GM11168 (cell line): ENCODE results near the gene MME.
"Not testable (repeated sequence)": the region's sequence is repeated elsewhere in the genome, so short reads cannot be mapped to it uniquely, and the experiment has no call there.

Experiments
- in situ Hi-C: fragments of 300-500 bp; cut with MboI; formaldehyde crosslinking; loops from one replicate; pipeline ENCODE4 v1.12.0; 2022; ENCODE audit warnings: low sequenced_read_pairs; ENCODE audit not compliant: unreplicated experiment

Gene MME

DNA sequence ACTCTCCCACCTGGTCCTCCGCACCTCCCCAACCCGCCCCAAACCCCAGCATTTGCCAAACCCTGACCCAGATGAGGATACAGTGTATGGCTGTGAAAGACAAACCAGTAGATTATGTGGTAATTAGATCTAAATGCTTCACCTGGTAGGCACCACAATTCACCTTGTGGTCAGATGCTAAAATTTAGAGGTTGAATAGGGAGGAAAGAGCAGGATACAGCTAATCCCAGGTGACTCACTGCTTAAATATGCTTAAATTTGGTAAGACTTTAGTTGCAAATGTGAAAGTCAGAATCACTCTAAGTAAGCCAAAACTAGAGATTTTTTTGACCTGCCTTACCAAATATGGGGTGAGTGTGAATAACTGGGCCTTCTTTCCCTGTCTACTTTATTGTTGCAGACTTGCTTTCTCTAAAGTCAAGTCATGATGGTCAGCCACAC, 105.5 kb downstream of the MME start:
- in situ Hi-C loops, result no loop called here

DNA sequence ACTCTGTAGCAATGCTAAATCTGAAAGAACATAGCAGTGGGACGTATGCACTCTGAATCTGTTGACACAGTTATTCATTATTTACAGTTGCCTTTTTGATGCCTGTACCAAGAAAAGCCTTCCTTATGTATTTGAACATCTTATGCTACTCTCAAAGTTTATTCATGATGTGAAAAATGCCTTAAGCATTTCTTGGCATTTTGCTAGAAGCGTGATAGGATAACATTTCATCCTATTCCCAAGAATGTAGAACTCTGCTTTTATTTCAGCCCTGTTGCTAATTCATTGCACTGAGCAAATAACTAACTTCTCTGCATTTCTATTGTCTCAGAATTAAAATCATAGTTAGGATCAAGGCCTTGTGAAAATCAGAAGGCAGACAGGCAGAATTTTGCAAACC, 107.9 kb downstream of the MME start:
- in situ Hi-C loops, result no loop called here

DNA sequence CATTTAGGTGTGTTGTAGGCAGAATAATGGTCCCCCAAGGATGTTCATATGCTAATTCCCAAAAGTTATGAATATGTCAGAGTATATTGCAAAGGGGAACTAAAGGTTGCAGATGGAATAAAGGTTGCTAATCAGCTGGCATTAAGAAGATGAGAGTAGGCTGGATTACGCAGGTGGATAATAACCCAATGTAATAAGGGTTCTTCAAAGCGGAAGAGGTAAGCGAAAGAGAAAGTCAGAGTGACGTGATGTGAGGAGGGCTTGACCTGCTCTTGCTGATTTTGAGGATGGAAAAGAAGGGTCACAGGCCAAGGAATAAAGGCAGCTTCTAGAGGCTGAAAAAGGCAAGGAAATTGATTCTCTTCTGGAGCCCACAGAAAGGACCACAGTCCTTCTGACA, 109.4 kb downstream of the MME start:
- in situ Hi-C loops, result no loop called here

GRCh38 chr3:155190691-155191090, 110.6 kb downstream of the MME start:
- in situ Hi-C loops, result no loop called here

DNA sequence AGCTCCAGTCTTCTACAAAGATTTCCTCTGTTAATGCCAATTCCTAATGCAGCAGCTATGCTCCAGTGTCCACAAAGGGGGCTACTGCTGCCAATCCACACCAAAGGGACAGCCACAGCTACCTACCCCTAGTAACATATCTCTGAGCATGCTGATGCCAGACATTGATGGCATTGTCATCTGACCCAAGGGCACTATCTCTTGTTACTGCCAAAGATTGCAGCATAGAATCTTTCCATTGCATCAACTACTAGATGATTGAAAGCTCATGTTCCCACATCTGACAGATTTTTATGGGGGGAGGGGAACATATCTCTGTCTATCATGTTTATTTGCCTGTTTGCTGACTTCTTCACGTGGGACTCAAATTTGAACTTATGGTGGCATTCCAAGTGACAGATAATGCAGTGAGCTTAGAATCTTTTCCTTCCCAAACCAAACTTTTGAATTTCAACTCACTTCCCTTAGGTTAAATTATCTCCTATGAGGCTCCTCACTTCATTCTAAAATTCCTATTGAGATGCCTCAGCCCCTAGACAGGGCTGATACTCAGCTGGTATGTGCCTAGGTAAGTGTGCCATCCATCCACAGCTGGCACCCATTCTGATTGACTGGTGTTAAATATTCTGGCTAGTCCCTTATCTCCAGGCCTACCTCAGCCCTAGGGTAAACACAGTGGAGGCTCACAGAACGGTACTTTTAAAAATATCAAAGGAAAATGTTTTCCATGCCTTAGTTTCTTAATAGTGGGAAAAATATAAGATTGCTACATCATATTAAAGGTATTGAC, 113.0 kb downstream of the MME start:
- in situ Hi-C loops, result no loop called here

GRCh38 chr3:155193868-155194267, 113.7 kb downstream of the MME start:
- in situ Hi-C loops, result no loop called here

GRCh38 chr3:155194973-155195957, 115.1 kb downstream of the MME start:
- in situ Hi-C loops, result no loop called here

- in situ Hi-C loops, result no loop called here
Observed at GRCh38 chr3:155196131-155197021, 116.3 kb downstream of the MME start.

- in situ Hi-C loops, result no loop called here
Observed at GRCh38 chr3:155197786-155198185, 117.7 kb downstream of the MME start.

DNA sequence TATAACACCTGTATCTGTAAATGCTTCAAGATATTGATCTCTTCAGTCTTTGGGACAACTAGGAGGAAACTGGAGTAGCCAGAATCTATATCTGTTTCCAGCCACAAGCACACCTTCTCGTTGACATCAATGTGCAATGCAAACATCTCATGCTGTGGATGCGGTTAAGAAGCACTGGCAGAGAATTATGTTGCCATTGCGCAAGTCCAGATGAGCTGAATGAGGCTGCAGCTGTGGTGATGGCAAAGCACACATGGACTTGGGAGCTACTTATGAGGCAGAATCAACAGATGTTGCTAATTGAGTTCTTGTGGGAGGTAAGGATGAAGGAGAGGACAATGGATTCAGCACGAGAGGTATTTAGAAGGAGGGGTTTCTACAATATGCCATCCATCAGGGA, 122.5 kb downstream of the MME start:
- in situ Hi-C loops, result no loop called here

DNA sequence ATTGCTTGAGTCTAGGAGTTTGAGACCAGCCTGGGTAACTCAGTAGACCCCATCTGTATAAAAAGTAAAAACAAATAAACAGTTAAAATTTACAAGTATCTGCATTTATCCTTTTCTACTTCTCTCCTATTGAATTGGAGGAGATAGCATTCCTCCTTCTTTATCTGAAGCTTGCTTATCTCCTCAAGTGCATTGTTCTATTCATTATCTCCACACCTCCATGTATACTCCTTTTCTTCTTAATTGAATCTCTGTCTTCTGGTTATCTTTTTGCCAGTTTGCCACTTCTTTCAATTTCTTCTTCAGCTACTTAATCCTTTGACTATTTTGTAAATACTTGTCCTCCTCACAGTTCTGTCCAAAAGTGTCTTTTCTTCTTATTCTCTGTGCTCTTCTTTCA, 124.7 kb downstream of the MME start:
- in situ Hi-C loops, result no loop called here

DNA sequence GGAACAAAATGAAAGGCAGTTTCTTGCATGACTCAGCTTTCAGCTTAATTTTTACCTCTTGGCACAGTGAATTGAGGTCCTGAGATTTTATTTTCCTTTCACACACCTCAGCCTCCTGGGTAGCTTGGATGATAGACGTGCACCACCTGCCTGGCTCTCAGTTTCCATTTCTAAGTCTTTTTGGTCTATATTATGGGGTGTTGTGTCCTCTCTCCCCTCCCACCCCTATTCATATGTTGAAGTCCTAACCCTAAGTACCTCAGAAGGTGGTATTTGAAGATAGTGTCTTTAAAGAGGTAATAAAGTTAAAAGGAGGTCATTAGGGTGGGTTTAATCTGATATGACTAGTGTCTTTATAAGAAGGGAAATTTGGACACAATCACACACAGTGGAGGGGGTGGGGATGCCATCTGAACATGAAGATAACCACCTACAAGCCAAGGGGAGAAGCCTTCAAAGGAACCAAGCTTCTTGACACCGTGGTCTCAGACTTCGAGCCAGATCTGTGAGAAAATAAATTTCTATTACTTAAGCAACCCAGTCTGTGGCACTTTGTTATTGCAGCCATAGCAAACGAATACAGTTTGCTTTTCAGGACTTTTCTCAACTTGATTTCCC, 128.2 kb downstream of the MME start:
- in situ Hi-C loops, result no loop called here

DNA sequence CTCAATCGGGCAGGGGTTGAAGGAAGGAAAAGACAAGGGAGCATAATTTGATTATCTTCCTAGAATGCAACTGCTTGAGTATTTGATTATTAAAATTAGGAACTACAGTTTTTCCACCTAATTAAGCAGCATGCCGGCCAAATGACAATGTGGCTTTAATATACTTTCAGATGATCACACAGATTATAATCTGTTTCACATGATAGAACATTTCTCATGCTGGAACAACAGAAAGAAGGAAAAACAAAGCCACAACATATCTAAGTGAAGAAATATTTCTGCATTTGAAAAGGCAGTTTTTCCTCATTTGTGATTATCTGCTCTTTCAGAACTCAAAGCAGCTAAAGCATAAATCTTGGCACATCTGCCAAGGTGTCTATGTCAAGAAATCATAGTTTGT, 130.6 kb downstream of the MME start:
- in situ Hi-C loops, result no loop called here

GRCh38 chr3:155211266-155211665, 131.1 kb downstream of the MME start:
- in situ Hi-C loops, result no loop called here

DNA sequence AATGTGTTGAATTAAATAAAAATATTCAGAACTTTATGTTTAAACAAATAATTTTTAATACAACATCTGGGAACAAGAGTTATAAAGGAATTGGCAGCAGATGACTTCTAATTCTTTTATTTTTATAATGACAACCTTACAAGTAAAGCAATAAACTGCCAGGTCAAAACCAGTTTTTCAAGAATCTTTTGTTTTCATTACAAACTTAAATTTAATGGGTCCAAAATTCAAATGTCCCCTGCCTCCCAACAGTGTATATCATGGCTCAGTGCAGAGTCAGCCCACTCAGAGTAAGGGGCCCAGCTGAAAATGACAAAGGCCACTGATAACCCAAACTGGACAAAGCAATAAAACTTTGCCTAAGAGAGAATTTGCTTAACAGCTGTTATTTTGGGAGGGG, 131.8 kb downstream of the MME start:
- in situ Hi-C loops, result no loop called here

DNA sequence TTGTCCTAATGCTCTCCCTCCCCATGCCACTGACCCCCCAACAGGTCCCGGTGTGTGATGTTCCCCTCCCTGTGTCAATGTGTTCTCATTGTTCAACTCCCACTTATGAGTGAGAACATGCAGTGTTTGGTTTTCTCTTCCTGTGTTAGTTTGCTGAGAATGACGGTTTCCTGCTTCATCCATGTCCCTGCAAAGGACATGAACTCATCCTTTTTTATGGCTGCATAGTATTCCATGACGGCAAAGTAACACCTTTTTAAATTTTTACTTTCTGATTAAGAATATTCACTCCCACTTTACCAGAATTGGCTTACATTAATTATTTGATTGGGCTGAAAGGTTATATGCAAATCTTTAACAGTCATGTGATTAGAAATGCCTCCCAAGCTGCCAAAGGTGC, 135.9 kb downstream of the MME start:
- in situ Hi-C loops, result not testable (repeated sequence)

DNA sequence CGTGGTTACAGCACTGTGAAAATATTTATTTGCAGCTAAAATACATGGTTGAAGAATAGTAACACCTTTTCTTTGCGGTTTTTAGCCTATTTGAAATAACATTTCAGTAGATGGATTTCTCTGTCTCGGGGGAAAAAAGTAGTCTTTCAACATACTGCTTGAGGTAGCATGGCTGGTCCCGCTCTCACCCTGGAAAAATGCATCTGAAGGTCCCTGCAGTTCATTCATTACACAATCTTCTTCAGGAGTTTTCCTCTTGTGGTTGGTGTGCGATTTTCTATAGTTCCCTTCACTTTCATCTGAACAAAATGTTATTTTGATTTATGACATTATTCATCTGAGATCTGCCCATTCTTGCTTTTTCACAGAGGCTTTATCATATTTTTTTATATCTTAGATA, 137.5 kb downstream of the MME start:
- in situ Hi-C loops, result no loop called here

DNA sequence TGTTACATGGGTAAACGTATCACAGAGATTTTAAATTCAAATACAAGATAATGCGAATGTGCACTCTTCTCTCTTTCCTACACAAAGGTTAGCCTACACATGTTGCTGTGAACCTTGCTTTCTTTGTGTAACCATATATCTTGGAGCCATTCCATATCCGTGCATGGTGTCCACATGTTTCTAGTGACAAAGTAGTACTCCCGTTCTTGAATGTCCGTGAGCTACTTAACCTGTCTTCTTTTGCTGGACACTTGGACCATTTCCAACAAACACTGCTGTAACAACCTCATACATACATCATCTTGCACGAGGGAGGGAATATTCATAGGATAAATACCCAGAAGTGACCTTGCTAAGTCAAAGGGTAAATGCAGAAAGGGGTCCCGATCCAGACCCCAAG, 138.3 kb downstream of the MME start:
- in situ Hi-C loops, result no loop called here

DNA sequence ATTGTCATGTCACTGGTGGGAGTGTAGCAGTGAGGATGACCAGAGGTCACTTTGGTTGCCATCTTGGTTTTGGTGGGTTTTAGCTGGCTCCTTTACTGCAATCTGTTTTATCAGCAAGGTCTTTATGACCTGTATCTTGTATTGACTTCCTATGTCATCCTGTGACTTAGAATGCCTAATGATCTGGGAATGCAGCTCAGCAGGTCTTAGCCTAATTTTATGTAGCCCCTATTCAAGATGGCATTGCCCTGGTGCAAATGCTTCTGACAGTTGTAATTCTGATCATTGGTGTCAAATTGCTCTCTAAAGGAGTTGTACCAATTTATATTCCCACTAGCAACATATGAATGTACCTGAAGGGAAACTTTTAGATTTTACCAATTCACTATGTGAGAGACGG, 139.0 kb downstream of the MME start:
- in situ Hi-C loops, result no loop called here

- in situ Hi-C loops, result no loop called here
Observed at GRCh38 chr3:155225417-155225816, 145.3 kb downstream of the MME start.
